ENCODE results near the gene TBC1D24.
"Not testable (repeated sequence)": the region's sequence is repeated elsewhere in the genome, so short reads cannot be mapped to it uniquely, and the experiment has no call there.

Gene TBC1D24

DNA sequence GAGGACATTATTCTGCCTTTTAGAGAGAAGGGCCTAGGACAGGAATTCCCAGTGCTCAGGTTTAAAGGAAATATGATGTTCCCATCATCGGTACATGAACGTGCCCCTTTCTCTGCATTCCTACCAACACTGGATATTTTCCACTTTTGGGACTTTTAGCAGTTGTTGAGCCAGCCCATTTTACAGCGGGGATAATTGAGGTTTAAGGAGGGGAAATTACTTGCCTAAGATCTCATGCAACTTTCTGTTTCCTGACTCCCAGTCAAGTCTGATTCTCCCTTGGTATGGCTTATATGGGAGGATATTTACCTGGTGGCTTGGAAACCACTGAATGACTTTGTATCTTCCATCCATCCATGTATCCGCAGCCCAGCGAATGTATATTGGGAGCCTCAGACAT lies 59.4 kb downstream of the TBC1D24 start:
- in situ Hi-C loops (cut with HindIII; ENCODE audit: low pct_ligation_motif_present, low pct_unique_long_range_greater_than_20kb, low sequenced_read_pairs); DNase-seq: not testable (repeated sequence)

GRCh38 chr16:2535625-2536013 lies 60.7 kb downstream of the TBC1D24 start:
- in situ Hi-C loops (cut with HindIII; ENCODE audit: low pct_ligation_motif_present, low pct_unique_long_range_greater_than_20kb, low sequenced_read_pairs): no loop called here
- no peak for DNase-seq

DNA sequence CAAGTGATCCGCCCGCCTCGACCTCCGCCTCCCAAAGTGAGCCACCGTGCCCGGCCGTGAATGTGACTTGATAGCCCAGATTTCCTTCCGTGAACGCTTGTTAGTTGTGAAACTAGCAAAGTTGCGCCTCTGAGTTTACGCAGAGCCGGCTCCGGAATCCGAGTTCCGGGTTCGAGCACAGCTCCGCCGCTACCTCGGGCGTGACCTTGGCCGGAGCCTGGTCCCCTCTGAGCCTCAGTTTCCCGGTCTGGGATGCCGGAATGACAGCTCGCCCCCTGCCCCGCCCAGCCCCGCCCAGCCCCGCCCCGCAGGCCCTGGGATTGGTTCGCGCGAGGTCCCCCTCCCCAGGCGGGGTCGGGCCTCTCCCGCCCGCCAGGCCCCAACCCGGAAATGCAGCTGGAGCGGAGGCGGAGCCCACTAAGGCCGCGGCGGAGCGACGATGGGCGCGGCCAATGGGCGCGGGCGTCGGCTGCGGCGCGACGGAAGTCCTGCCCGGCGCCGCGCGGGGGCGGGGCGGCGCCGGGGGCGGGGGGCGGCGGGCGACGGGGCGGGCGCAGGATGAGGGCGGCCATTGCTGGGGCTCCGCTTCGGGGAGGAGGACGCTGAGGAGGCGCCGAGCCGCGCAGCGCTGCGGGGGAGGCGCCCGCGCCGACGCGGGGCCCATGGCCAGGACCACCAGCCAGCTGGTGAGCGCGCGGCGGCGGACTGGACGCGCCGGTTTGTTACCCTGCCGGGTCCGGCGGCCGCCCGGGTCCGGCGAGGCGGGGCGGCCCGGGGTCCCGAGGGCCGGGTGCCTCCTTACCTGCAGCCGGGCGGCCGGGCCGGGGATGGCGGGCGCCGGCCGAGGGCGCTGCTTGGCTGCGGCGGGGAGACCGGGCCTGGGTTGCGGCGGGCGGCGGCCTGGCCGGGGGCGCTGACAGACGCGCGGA lies 62.8 kb downstream of the TBC1D24 start, which contains the start of gene PDPK1:
PDPK1 (plus strand) TSS at position 571 of the 929 bp plus-strand sequence; CDS start at position 663, 92 bp downstream.
- in situ Hi-C loops (cut with HindIII; ENCODE audit: low pct_ligation_motif_present, low pct_unique_long_range_greater_than_20kb, low sequenced_read_pairs): no loop called here
- DNase-seq: peak; percentile 98

DNA sequence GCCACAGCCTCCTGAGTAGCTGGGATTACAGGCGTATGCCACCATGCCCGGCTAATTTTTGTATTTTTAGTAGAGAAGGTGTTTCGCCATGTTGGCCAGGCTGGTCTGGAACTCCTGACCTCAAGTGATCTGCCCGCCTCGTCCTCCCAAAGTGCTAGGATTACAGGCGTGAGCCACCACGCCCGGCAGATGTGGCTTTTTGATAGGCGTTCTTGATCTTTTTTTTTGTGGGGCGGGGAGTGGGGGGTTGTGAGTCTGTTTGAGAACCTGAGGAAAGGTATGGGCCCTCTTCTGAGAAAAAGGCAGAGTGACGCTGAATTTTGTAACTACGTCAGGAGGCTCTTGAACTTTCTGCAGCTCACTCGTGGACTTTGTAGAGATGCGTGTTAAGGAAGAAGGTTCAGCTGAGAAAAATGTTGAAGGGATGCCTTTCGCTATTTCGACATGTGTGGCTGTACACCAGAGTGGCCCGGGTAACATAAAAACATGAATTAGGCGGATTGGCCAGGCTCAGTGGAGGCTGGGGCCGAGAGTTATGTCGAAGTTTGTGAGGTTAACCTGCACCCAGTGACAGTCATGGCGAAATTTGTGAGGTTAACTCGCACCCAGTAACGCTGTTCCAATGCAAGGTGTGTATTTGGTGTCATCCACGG lies 64.4 kb downstream of the TBC1D24 start:
- in situ Hi-C loops (cut with HindIII; ENCODE audit: low pct_ligation_motif_present, low pct_unique_long_range_greater_than_20kb, low sequenced_read_pairs); DNase-seq: not testable (repeated sequence)

DNA sequence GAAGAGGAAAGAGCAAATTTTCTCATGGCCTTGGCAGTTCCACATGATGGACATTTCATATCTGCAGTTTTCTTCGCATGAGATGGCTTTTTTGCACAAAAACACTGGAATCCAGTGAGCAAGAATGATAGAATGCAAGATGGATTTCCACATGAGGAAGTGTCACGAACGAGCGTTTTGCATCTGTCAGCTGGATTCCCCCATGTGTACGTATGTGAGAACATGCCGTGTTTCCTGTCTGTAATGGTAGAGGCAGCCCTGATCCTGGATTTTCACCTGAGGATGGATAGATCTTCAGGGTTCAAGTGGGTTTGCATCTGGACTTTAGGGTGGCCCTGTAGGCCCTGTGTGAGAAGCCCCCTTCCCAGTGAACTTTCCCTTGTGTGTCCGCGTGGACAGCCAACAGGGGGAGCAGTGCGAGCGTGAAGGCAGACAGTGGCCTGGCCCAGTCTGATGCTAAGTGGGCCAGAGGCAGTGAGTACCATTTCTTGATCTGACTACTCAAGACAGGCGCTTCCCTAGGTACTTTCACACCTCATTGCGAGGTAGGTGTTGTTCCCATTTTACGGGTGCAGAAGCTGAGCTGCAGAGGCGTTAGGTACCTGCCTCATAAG lies 65.0 kb downstream of the TBC1D24 start:
- in situ Hi-C loops (cut with HindIII; ENCODE audit: low pct_ligation_motif_present, low pct_unique_long_range_greater_than_20kb, low sequenced_read_pairs): not testable (repeated sequence)
- peak; percentile 35 for DNase-seq

DNA sequence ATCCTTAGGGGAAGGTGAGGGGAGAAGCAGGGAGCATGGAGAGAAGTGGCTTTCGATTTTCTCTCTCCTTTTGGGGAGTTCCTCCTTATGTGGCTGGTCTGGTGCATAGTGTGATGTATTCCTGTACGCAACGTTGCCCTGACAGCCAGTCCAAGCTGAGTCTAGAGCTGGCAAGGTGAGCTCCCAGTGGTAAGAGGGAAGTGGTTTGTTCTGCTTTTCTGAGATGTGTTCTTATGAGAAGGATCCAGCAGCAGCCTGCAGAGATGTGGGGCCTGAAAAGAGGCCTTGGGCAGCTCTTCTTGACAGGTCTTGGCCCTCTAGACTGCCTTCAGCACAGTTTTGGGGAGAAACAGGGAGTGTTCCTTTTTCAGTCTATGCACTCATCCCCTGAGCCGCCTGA lies 66.0 kb downstream of the TBC1D24 start:
- DNase-seq; in situ Hi-C loops (cut with HindIII; ENCODE audit: low pct_ligation_motif_present, low pct_unique_long_range_greater_than_20kb, low sequenced_read_pairs): not testable (repeated sequence)

DNA sequence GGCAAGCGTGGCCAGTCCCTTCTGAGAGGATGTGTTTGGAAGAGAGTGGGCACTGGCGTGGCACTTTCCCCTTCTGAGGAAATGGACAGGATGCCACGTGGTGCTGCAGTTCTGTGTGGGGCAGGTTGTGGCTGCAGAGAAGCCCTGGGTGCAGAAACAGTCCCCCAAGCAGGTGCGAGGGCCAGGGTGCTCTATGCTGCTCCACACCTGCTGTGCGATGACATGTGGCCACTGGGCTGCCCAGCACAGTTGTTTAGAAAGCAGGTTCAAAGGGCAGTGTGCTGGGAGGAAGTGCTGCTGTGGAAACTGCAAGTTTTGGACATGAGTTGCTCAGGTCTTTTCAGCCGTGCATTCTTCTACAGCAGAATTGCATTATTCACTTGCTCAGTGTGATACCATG lies 66.5 kb downstream of the TBC1D24 start:
- in situ Hi-C loops (cut with HindIII; ENCODE audit: low pct_ligation_motif_present, low pct_unique_long_range_greater_than_20kb, low sequenced_read_pairs): not testable (repeated sequence)

DNA sequence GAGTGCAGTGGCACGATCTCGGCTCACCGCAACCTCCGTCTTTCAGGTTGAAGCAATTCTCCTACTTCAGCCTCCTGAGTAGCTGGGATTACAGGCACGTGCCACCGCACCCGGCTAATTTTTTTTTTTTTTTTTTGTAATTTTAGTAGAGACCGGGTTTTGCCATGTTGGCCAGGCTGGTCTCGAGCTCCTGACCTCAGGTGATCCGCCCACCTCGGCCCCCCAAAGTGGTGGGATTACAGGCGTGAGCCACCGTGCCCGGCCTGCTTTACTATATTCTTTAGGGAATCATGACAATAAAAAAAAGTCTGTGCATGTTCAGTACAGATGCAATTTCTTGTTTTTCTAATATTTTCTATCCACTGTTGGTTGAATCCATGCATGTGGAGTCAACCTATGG lies 68.8 kb downstream of the TBC1D24 start:
- DNase-seq; in situ Hi-C loops (cut with HindIII; ENCODE audit: low pct_ligation_motif_present, low pct_unique_long_range_greater_than_20kb, low sequenced_read_pairs): not testable (repeated sequence)

More for the DNA sequence above, 66.5 kb downstream of the TBC1D24 start:
- DNase-seq: not testable (repeated sequence)

- in situ Hi-C loops (cut with HindIII; ENCODE audit: low pct_ligation_motif_present, low pct_unique_long_range_greater_than_20kb, low sequenced_read_pairs); DNase-seq: not testable (repeated sequence)
Observed at GRCh38 chr16:2550283-2550878, 75.5 kb downstream of the TBC1D24 start.

- in situ Hi-C loops (cut with HindIII; ENCODE audit: low pct_ligation_motif_present, low pct_unique_long_range_greater_than_20kb, low sequenced_read_pairs); DNase-seq: not testable (repeated sequence)
Observed at GRCh38 chr16:2551420-2551889, 76.5 kb downstream of the TBC1D24 start.

DNA sequence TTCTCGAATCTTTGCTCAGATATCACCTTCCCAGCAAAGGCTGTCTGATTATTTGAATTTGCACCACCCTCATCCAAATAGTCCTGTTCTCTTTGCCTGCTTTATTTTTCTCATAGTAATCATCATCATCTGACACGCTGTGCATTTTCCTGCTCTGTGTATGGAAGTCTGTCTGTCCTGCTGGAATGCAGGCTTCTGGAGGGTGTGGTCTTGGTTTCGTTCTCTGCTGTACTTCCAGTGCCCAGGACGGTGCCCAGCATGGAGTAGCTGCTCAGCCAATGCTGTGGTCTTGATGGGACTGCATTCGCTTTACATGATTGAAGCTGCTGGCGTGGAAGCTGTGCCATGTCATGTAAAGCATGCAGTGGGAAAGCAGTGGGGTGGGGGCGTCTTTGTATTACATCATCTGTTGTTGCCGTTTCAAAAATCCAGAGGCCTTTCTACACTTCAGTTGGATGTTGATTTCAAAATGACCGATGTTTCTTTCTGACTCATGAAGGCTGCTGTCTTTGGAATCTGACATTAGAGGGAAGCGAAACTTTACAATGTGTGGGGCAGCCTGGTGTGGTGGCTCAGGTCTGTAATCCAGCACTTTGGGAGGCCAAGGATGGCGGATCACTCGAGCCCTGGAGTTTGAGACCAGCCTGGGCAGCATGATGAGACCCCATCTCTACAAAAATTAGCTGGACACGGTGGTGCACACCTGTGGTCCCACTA lies 79.9 kb downstream of the TBC1D24 start:
- DNase-seq; in situ Hi-C loops (cut with HindIII; ENCODE audit: low pct_ligation_motif_present, low pct_unique_long_range_greater_than_20kb, low sequenced_read_pairs): not testable (repeated sequence)
